GM19372 (cell line): ENCODE results near the gene WNT11.

Experiments used
- ATAC-seq: cut with Tn5 transposase; IDR thresholded peaks from one replicate; pipeline ENCODE4 v1.9.1; 2021; ENCODE audit warnings: mild to moderate bottlenecking, low read depth, moderate library complexity; ENCODE audit not compliant: unreplicated experiment

WNT11 gene

DNA sequence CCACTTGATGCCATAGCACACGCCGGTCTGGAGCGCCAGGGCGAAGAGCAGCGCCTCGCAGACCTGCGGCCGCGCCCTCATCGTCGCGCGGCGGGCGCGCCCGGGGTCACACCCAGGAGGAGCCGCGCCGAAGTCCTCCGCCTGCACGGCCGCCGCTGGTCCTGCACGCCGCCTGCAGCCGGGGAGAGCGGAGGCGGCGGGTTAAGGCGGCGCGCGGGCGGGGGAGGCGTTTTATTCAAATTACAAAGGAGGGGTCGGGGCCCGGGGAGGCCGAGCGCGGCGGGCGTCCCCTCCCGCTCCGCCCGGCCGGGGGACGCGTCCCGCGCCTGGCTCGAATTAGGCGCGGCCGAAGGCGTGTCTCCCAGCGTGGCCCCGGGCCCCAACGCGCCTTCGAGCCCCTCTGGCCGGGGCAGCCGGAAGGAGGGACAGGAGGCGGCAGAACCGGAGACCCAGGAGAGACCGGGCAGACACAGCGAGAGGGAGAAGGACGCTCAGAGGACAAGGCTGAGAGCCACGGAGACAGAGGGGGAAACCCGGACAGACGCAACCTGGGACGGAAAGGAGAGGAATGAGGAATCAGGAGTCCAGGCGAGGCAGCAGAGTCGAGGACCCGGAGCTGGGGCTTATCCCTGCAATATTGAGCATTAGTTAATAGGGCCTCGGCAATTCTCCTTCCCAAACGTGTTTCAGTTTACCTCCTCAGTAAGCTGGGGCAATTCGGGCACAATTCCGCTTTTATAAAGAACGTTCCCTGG, at the start of gene WNT11:
TSS of gene WNT11 (minus strand) at position 176 of the 755 bp plus-strand sequence. CDS start at position 81, 95 bp downstream.
- ATAC-seq, result no peak

DNA sequence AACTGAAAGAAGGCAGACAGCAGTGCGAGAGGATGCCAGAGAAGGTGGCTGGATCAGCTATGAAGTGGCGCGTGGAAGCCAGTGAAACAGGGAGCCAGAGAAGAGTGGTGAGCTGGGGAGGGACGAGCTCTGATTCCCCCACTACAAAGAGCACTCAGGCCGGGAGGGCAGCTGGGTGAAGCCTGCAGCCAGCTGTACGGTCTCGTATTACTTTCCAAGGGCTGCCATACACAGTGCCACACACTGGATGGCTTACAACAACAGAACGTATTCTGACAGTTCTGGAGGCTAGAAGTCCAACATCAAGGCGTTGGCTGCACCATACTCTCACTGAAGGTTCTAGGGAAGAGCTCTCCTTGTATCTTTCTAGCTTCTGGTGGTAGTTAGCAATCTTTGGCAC, 47.1 kb upstream of the WNT11 start:
- ATAC-seq, result no peak

- ATAC-seq, result no peak
These were observed 46.3 kb upstream of the WNT11 start for GRCh38 chr11:76252631-76253070.

- ATAC-seq, result no peak
These were observed 45.3 kb upstream of the WNT11 start for GRCh38 chr11:76251576-76251975.

- no peak for ATAC-seq
These were observed 44.9 kb upstream of the WNT11 start for GRCh38 chr11:76251226-76251575.

DNA sequence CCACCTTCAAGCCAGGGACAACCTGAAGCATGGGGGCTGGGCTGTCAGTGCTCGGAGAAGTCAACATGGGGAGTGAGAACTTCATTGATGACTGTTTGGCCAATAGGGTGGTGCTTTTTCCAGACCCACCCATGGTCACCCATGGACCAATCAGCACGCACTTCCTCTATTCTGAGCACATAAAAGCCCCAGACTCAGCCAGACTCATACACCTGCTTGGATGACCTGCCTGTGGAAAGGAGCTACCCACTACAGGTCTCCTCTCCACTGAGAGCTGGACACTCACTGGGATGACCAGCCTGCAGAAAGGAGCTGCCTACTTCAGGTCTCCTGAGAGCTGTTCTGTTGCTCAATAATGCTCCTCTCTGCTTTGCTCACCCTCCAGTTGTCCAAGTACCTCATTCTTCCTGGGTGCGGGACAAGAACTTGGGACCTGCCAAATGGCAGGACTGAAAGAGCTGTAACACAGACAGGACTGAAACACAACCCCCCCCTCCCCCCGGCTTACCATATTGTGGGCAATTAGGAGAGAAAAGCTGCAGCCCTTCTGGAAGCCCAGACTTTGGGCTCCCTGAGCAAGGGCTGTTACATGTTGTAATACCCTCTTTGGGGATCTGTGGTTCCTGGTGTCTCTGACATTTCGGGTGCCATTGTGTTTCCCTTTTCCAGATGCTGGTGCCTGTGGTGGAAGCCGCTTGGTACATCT, 44.4 kb upstream of the WNT11 start:
- ATAC-seq, result no peak

- no peak for ATAC-seq
These were observed 43.0 kb upstream of the WNT11 start for GRCh38 chr11:76249195-76249741.

DNA sequence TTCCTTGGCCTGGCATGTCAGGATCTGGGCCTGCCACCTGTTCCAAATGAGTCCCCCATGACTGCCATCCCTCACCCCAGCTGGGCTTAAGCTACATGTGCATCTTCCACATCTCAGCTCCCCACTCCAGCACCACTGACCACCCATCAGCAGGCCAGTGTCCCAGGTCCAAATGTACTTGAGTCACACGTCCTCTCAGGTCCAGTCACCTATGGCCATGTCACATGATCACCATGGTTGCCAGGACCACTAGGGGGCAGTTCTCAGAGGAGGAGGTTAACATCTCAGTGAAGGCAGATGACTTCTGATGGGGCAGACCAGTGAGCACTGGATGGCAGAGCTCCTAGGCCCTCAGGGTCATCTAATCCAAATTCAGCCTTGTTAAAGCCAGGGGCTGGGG, 41.9 kb upstream of the WNT11 start:
- ATAC-seq, result no peak

GRCh38 chr11:76247091-76247490, 40.8 kb upstream of the WNT11 start:
- no peak for ATAC-seq

DNA sequence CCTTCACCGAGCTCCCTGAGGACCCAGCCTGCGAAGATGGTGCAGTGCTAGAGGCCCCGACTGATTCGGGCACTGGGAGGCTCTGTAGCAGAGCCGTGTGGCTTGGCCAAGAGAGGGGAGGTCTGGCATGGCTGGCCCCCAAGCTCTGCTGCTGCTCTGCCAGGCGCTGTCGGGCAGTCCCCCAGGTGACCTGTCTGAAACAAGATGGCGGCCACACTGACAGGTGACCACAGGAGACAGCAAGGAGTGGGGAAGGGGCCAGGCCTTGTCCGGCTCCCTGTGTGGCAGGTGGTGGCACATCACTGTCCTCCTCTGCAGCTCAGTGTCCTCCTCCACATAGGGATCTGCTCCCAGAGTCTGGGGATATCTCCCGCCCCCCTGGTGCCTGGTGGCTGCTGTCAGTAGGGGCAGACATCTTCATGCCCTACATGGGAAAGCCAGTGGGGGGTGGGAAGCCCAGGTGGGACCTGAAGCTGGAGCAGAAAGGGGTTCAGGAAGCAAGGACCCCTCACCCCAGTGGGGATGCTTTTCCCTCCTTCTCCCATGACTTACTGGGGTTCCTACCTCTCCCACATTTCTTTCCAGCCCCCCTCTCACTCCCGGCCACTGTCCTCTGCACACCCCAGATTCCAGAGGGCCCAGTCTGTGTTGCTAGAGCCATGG, 40.1 kb upstream of the WNT11 start:
- no peak for ATAC-seq

DNA sequence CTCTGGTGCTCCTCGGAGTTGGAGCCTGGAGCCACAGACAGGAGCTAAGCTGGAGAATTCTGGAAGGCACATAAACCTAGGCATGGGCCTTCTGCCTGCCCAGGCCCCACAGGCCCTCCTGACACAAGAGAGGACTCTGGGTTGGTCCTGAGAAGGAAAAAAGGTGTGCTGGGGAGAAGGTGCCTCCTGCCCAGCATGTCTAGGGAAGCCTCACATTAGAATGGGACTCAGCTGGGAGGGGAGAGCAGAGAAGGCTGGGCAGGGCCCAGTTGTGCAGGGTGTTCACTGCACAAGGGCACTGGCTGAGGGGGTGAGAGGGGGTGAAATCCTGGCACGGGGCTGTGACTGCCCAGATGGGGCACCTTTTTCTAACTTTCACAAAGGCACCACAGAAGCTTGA, 39.4 kb upstream of the WNT11 start:
- no peak for ATAC-seq

GRCh38 chr11:76244316-76244851, 38.1 kb upstream of the WNT11 start:
- no peak for ATAC-seq

GRCh38 chr11:76243957-76244285, 37.6 kb upstream of the WNT11 start:
- no peak for ATAC-seq

DNA sequence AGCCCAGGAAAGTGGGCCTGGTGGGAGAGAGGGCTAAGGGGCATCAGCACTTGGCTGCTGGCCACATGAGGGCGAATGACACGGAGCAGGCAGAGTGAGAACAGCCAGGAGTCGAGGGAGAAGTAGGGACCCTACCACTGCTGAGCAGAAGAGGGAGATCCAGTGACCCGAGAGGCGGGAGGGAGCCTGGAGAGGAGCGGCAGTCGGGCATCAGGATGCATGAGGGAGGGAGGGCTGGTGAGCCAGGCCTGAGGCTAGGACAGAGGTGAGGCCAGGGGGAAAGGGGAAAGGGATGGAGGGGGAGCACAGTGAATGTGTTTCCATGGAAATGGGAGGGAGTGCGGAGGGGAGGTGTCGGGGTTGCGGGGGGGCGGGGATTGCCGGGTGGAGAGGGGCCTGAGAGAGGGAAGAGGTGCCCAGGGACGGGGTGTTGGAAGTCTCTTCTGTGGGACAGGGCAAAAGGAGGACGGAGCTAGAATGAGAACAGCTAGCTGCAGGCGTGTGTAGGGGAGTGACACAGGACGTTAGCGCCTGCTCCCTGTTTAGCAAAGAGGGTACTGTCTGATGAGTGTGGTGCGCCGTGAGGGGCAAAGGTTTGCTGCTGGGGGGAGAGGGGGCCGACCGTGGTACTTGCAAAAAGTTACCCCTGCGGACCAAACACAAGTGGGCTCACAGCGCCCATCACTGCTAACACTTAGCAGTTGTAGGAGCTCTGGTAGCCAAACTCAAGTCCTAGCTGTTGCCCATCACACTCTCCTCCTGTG, 37.1 kb upstream of the WNT11 start:
- ATAC-seq, result no peak

DNA sequence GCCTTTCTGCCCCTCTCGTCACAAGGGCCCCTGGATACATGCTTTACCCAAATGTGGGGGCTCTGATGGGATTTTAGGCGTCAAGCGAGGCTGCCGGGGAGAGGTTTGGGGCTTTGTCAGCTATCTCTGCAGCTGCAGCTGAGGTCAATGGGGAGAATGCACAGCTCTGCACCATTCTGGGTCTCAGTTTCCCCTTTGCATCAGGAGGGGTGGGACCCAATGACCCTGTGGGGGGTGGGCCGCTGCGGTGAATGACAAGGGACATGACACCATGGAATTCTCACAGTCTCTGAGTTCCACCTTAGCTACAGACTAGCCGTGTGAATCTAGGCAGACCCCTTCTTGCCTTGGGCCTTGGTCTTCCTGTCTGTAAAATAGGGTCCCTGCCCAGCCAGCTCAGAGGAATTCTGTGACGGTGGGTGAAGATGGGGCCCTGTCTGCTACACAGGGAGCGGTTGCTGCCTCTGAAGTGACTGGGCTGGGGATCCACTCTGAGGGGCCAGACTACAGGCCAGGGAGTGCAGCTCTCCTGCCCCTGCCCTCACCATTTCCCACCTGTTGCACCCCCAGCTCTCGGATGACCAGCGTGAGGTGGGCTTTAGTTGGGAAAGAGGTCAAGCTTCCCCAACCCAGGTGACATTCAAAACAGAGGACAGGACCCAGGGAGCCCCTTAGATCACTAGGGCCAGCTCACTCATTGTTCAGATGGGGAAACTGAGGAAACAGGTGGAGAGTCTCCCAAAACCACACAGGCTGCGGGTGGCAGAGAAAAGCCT, 35.9 kb upstream of the WNT11 start:
- ATAC-seq, result no peak

DNA sequence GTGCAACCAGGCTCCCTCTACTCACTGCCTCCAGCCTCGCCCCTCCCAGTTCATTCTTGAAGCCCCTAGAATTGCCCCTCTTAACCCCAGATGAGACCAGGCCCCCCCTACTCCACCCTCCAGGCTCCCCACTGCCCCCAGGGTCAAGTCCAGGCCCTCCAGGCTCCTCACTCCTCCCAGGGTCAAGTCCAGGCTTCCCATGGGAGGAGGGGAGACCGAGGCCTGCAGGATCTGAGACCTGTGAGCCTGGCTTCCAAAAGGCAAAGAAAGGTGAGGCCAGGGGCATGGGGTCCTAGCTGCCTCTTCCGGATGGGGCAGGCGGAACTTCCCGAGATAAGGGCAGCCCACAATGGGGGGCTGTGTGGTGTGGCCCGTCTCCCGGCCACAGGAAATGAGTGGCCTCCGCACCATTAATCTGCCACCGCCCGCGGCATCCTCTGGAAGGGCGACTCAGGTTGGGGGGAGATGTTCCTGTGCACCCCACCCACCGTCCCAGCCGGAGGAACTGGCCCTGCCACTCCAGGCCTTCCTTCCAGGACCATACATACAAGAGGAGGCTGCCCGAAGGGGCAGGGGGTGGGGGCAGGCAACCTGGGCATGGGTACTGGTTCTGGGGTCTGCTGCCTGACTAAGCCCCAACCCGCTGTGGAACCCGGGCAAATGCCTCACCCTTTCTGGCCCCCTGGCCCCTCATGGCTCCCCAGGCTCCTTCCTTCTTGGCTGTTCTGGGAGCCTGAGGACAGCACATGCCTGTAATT, 35.1 kb upstream of the WNT11 start:
- no peak for ATAC-seq

- ATAC-seq, result no peak
These were observed 34.4 kb upstream of the WNT11 start for GRCh38 chr11:76240666-76241065.

DNA sequence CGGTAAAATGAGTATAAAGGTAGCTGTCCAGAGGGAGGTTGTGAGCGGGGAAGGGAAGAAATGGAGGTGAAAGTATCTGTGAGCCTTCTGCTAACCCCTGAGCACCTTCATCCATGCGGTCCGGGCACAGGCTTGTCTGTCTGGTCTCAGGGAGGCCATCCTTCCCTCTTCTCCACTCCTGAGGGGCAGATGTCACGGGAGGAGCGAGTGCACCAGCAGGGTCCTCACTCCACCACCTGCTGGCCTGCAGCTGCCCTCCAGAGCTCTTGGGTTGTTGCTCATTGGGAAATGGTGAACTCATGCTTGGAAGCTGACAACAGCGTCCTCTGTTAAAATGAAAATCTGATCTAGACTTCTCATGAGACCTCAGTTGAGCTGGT, 33.8 kb upstream of the WNT11 start:
- ATAC-seq, result no peak
